HG03280 (cell line): ENCODE data around the gene PPARGC1A.

Experiments
- ATAC-seq: cut with Tn5 transposase; IDR thresholded peaks from one replicate; pipeline ENCODE4 v1.9.1; 2021; ENCODE audit warnings: mild to moderate bottlenecking, moderate library complexity; ENCODE audit not compliant: unreplicated experiment

PPARGC1A gene

GRCh38 chr4:23779422-23779821, 110.4 kb downstream of the PPARGC1A start:
- ATAC-seq, result no peak

- no peak for ATAC-seq
Measured at GRCh38 chr4:23775694-23776093, 114.2 kb downstream of the PPARGC1A start.

DNA sequence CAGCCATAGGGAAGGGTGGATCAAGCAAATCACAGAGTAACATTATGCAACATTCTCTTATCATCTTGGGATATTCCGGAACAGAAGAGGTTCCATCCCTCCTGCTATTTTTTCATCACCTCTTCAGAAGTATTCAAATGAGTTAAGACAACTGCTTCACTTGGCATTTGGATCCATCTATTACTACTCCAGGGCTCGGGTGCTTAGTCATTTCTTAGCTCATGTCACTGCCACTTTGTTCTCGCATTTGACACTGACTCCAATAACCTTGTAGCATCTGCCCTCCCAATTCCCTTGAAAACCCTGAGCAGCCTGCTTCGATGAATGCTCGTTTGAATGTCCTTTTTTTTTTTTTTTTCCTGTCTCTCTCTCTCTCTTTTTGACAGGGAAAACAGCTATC, 114.9 kb downstream of the PPARGC1A start:
- ATAC-seq, result no peak

- no peak for ATAC-seq
Measured at GRCh38 chr4:23773884-23774636, 115.8 kb downstream of the PPARGC1A start.

DNA sequence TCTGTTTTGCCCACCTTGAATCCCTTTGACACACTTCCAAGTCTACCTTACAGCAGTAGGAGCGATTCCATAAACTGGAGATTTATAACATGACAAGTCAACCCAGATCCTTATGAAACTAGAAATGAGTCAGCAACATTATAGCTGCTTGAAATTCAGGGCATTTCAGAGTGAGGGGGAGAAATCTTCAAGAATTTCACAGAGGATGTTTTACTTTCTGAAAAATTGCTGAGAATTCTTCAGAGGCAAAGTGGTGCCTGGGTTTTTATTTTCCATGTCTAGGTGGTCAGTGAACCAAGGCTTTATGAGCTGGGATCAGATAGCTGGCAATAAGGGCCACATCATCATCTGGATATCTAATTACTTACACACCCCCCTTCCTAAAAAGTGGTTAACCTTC, 119.8 kb downstream of the PPARGC1A start:
- no peak for ATAC-seq

- ATAC-seq, result no peak
Measured at GRCh38 chr4:23769406-23769805, 120.4 kb downstream of the PPARGC1A start.

DNA sequence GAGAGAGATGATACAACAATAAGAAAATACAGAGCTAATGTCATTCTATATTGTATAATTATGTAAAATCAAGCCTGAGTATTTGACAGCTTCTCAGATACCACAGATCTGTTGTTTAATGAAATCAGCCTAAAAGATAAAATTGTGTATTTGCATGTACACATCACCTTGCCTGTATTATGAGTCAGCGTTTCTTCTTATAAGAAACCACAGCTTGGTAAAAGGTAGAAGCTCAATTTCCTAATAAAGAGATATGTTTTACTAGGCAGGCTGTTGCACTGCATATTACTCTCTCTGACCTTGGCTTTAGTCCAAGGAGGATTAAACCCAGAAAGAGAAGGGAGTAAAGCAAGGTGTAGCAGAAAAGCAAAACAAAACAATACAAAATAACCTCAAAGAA, 121.3 kb downstream of the PPARGC1A start:
- ATAC-seq, result no peak

DNA sequence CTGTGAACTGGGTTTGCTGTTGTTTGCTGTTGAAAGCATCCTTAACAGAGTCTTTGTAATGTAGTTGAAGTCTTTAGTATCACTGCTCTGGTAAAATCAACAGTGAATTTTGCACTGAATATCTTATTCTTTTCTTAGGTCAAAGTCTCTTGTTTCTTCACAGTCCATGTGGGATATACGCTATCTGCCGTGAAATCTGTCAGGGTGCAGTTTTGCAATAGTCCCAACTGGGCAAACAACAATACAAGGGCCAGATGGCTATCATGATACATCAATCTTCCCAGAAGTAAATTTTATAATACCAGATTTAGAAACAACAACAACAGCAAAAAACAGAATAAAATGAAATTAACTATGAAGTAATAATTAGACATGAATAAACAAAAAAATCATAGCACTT, 123.5 kb downstream of the PPARGC1A start:
- no peak for ATAC-seq

- no peak for ATAC-seq
Measured at GRCh38 chr4:23763559-23763958, 126.3 kb downstream of the PPARGC1A start.

DNA sequence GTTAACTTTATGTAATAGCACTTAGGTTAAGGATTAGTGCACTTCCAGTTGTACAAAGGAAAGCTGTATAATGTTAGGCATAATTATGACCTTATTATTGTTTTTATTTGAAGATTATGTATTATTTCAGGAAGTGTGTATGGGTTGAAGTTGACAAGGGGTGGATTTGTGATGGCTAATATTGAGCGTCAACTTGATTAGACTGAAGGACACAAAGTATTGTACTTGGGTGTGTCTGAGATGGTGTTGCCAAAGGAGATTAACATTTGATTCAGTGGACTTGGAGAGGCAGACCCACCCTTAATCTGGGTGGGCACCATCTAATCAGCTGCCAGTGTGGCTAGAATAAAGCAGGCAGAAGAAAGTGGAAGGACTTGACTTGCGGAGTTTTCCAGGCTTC, 127.3 kb downstream of the PPARGC1A start:
- no peak for ATAC-seq

- no peak for ATAC-seq
Measured at GRCh38 chr4:23759066-23759465, 130.8 kb downstream of the PPARGC1A start.

GRCh38 chr4:23754688-23755087, 135.2 kb downstream of the PPARGC1A start:
- no peak for ATAC-seq

GRCh38 chr4:23750125-23750524, 139.7 kb downstream of the PPARGC1A start:
- ATAC-seq, result no peak

DNA sequence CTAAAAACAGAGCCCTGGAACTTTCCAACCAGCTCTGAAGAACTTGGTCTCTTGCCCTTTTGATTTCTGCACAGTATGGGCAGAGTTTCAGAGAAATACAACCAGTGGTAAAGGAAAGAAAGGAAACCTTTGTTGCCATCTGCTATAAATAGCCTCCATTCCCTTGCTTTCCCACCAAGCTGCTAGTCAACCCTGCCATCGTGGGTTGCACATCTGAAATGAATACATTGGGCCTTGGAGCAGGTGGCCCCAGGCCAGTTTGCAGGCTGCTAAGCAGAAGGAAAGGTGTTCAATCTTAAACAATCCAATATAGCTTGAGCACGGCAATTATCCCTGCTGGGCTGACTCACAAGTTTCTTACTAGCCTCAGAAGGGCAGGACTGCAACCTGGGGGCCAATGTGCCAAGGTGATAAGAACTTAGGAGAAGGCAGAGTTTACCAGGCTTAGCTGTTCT, 142.5 kb downstream of the PPARGC1A start:
- no peak for ATAC-seq

DNA sequence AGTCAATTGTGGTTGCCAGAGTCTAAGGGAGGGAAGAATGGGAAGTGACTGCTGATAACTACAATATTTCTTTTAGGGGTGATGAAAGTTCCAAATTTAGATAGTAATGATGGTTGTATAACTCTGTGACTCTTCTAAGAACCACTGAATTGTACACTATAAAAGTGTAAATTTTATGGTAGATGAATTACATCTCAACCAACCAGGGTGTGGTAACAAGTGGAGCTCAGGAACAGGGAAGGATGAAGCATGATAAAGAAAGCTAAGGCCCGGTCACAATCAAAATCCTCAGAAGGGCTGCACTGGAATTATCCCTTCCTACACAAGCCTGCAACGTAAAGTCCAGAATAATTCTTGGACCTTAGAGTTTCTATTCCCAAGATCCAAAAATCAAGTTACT, 143.2 kb downstream of the PPARGC1A start:
- no peak for ATAC-seq

DNA sequence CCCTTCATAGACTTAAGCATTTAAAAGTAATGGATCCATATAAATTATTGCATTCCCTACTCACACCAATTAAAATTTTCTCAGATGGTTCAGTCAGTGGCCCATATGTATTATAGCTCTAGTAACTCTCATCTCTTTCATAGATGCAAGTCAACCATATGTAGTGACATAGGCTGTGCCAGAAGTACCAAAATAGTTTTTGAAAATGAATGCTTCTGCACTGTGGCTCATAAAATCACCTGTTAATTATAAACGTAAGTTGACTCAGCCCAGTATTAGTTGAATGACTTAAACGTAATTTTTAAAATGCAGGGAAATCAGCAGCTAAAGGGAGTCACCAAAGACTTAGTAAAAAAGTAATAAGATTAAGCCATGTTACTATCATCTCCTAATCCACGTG, 143.8 kb downstream of the PPARGC1A start:
- ATAC-seq, result no peak

DNA sequence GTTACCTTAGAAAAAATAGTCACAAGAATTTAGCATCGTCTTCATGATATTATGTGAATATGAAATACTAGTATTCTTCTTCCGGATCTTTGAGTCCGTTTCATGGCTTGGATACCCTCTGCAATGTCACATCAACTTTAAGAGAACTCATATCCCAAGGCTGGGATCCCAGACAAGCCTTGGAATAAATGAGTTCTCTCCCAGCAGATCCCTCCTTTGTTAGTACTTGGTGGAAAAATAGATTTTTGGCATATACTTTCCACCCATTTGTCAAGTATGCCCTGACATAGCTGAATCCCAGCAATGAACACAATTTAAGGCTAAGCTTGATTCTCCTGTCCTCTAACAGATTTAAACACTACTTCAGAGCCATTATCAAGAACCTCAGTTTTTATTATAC, 144.5 kb downstream of the PPARGC1A start:
- ATAC-seq, result no peak
